Hepatocyte (in vitro differentiated cells): Measurements from ENCODE around the gene MRPL46.

Source experiments
- EZH2 ChIP-seq: fragments of 200-600 bp; sonication (generic); IDR thresholded peaks from 2 replicates; pipeline ENCODE4 v1.6.1; 2016; ENCODE audit warnings: antibody characterized with exemption, mild to moderate bottlenecking, borderline replicate concordance
- TF ChIP-seq, protein P1 (sequence below): fragments of 200-600 bp; sonication (generic); IDR thresholded peaks from 2 replicates; pipeline ENCODE4 v1.5.1; 2016; ENCODE audit warnings: antibody characterized with exemption, mild to moderate bottlenecking; ENCODE audit not compliant: poor library complexity

DNA sequence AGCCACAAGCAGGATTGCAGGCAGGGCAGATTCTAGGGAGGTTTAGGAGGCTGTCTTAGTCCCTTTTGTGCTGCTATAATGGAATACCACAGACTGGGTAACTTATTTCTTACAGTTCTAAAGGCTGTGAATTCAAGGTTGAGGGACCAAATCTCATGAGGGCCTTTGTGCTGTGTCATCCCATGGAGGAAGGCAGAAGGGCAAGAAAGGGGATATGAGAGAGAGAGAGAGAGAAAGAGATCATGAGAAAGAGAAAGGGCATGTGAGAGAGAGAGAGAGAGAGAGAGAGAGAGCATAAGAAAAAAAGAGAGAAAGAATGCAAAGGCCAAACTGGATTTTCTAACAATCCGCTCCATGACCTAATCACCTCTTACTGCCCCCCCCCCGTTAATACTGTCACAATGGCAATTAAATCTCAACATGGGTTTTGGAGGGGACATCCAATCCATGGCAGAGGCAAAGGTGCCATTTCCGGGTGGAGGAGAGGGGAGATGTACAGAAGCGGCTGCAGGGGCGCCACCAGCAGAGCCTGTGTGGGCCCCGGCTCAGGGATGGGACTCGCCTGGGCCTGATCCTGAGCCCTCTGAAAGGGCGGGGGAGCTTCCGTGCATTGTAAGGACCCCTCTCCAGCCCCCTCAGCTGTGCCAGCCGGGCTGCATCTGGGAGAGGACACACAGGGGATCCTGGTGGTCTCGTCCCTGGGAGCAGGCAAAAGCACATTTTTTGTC is 20.8 kb upstream of the MRPL46 start:
- no peak for TF ChIP-seq EZH2
- TF ChIP-seq, protein P1, sequence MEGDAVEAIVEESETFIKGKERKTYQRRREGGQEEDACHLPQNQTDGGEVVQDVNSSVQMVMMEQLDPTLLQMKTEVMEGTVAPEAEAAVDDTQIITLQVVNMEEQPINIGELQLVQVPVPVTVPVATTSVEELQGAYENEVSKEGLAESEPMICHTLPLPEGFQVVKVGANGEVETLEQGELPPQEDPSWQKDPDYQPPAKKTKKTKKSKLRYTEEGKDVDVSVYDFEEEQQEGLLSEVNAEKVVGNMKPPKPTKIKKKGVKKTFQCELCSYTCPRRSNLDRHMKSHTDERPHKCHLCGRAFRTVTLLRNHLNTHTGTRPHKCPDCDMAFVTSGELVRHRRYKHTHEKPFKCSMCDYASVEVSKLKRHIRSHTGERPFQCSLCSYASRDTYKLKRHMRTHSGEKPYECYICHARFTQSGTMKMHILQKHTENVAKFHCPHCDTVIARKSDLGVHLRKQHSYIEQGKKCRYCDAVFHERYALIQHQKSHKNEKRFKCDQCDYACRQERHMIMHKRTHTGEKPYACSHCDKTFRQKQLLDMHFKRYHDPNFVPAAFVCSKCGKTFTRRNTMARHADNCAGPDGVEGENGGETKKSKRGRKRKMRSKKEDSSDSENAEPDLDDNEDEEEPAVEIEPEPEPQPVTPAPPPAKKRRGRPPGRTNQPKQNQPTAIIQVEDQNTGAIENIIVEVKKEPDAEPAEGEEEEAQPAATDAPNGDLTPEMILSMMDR = no peak
